ENCODE measurements around the gene FBXL4.
"Not testable (repeated sequence)": the region's sequence is repeated elsewhere in the genome, so short reads cannot be mapped to it uniquely, and the experiment has no call there.

FBXL4 gene

GRCh38 chr6:98931696-98932095 is 16.1 kb downstream of the FBXL4 start:
- Histone ChIP-seq H3K36me3 (ENCODE audit: control insufficient read depth, insufficient read depth, low read length) (no peaks in the 10 kb centered on the region), H3K9me3 (ENCODE audit: control insufficient read depth, low read length) (no peaks in the 10 kb centered on the region), H3K4me1 (ENCODE audit: control insufficient read depth, insufficient read depth, low read length) (peaks cover 9% of the 10 kb centered on the region), H3K27ac (ENCODE audit: insufficient read depth, low read depth, low read length, poor library complexity, severe bottlenecking) (no peak overlapping the region), H3K27me3 (ENCODE audit: control insufficient read depth, insufficient read depth, low read length, poor library complexity, severe bottlenecking) (no peaks in the 10 kb centered on the region), H3K4me3 (ENCODE audit: insufficient read depth, low read depth, low read length) (no peak overlapping the region)
- 91 to 96% methylated on average over 3 of the region's 3 CpGs for WGBS, 2 experiments

GRCh38 chr6:98929498-98930060 is 18.2 kb downstream of the FBXL4 start:
- WGBS, 2 experiments: 89 to 91% methylated on average over 2 of the region's 2 CpGs
- H3K36me3 ChIP-seq (ENCODE audit: control insufficient read depth, insufficient read depth, low read length): no peaks in the 10 kb centered on the region
- no peak overlapping the region for H3K4me3 ChIP-seq (ENCODE audit: insufficient read depth, low read depth, low read length)
- no peak overlapping the region for H3K27ac ChIP-seq (ENCODE audit: insufficient read depth, low read depth, low read length, poor library complexity, severe bottlenecking)
- peaks cover 9% of the 10 kb centered on the region for H3K4me1 ChIP-seq (ENCODE audit: control insufficient read depth, insufficient read depth, low read length)
- no peaks in the 10 kb centered on the region for H3K9me3 ChIP-seq (ENCODE audit: control insufficient read depth, low read length)
- no peaks in the 10 kb centered on the region for H3K27me3 ChIP-seq (ENCODE audit: control insufficient read depth, insufficient read depth, low read length, poor library complexity, severe bottlenecking)

GRCh38 chr6:98928688-98929087 is 19.1 kb downstream of the FBXL4 start:
- no peak overlapping the region for H3K27ac ChIP-seq (ENCODE audit: insufficient read depth, low read depth, low read length, poor library complexity, severe bottlenecking)
- peaks cover 9% of the 10 kb centered on the region for H3K4me1 ChIP-seq (ENCODE audit: control insufficient read depth, insufficient read depth, low read length)
- H3K27me3 ChIP-seq (ENCODE audit: control insufficient read depth, insufficient read depth, low read length, poor library complexity, severe bottlenecking): no peaks in the 10 kb centered on the region
- 99 to 100% methylated on average over 3 of the region's 3 CpGs for WGBS, 2 experiments
- H3K36me3 ChIP-seq (ENCODE audit: control insufficient read depth, insufficient read depth, low read length): no peaks in the 10 kb centered on the region
- H3K9me3 ChIP-seq (ENCODE audit: control insufficient read depth, low read length): no peaks in the 10 kb centered on the region
- no peak overlapping the region for H3K4me3 ChIP-seq (ENCODE audit: insufficient read depth, low read depth, low read length)

- Histone ChIP-seq H3K9me3 (ENCODE audit: control insufficient read depth, low read length) (no peaks in the 10 kb centered on the region), H3K27ac (ENCODE audit: insufficient read depth, low read depth, low read length, poor library complexity, severe bottlenecking) (no peak overlapping the region), H3K27me3 (ENCODE audit: control insufficient read depth, insufficient read depth, low read length, poor library complexity, severe bottlenecking) (no peaks in the 10 kb centered on the region), H3K36me3 (ENCODE audit: control insufficient read depth, insufficient read depth, low read length) (no peaks in the 10 kb centered on the region), H3K4me1 (ENCODE audit: control insufficient read depth, insufficient read depth, low read length) (peaks cover 4% of the 10 kb centered on the region), H3K4me3 (ENCODE audit: insufficient read depth, low read depth, low read length) (no peak overlapping the region)
Observed at GRCh38 chr6:98927534-98927933, 20.2 kb downstream of the FBXL4 start.

- Histone ChIP-seq H3K9me3 (ENCODE audit: control insufficient read depth, low read length) (no peaks in the 10 kb centered on the region), H3K36me3 (ENCODE audit: control insufficient read depth, insufficient read depth, low read length) (no peaks in the 10 kb centered on the region), H3K4me1 (ENCODE audit: control insufficient read depth, insufficient read depth, low read length) (no peaks in the 10 kb centered on the region), H3K27me3 (ENCODE audit: control insufficient read depth, insufficient read depth, low read length, poor library complexity, severe bottlenecking) (no peaks in the 10 kb centered on the region), H3K27ac (ENCODE audit: insufficient read depth, low read depth, low read length, poor library complexity, severe bottlenecking) (no peak overlapping the region), H3K4me3 (ENCODE audit: insufficient read depth, low read depth, low read length) (no peak overlapping the region)
- 68 to 71% methylated on average over 3 to 5 of the region's 5 CpGs for WGBS, 2 experiments
Observed at GRCh38 chr6:98925831-98926230, 21.9 kb downstream of the FBXL4 start.

GRCh38 chr6:98924647-98925046 is 23.1 kb downstream of the FBXL4 start:
- Histone ChIP-seq H3K4me1 (ENCODE audit: control insufficient read depth, insufficient read depth, low read length) (no peaks in the 10 kb centered on the region), H3K27me3 (ENCODE audit: control insufficient read depth, insufficient read depth, low read length, poor library complexity, severe bottlenecking) (no peaks in the 10 kb centered on the region), H3K9me3 (ENCODE audit: control insufficient read depth, low read length) (no peaks in the 10 kb centered on the region), H3K4me3 (ENCODE audit: insufficient read depth, low read depth, low read length) (no peak overlapping the region), H3K36me3 (ENCODE audit: control insufficient read depth, insufficient read depth, low read length) (no peaks in the 10 kb centered on the region), H3K27ac (ENCODE audit: insufficient read depth, low read depth, low read length, poor library complexity, severe bottlenecking) (no peak overlapping the region)
- 90 to 96% methylated on average over 5 of the region's 6 CpGs for WGBS, 2 experiments

GRCh38 chr6:98920904-98921431 is 26.8 kb downstream of the FBXL4 start:
- H3K27ac ChIP-seq (ENCODE audit: insufficient read depth, low read depth, low read length, poor library complexity, severe bottlenecking): no peak overlapping the region
- H3K27me3 ChIP-seq (ENCODE audit: control insufficient read depth, insufficient read depth, low read length, poor library complexity, severe bottlenecking): no peaks in the 10 kb centered on the region
- H3K9me3 ChIP-seq (ENCODE audit: control insufficient read depth, low read length): no peaks in the 10 kb centered on the region
- H3K4me1 ChIP-seq (ENCODE audit: control insufficient read depth, insufficient read depth, low read length): no peaks in the 10 kb centered on the region
- H3K36me3 ChIP-seq (ENCODE audit: control insufficient read depth, insufficient read depth, low read length): no peaks in the 10 kb centered on the region
- H3K4me3 ChIP-seq (ENCODE audit: insufficient read depth, low read depth, low read length): no peak overlapping the region

- not testable (repeated sequence) for H3K9me3 ChIP-seq (ENCODE audit: control insufficient read depth, low read length); H3K36me3 ChIP-seq (ENCODE audit: control insufficient read depth, insufficient read depth, low read length); H3K27me3 ChIP-seq (ENCODE audit: control insufficient read depth, insufficient read depth, low read length, poor library complexity, severe bottlenecking); H3K4me3 ChIP-seq (ENCODE audit: insufficient read depth, low read depth, low read length); H3K27ac ChIP-seq (ENCODE audit: insufficient read depth, low read depth, low read length, poor library complexity, severe bottlenecking); H3K4me1 ChIP-seq (ENCODE audit: control insufficient read depth, insufficient read depth, low read length)
- 94 to 96% methylated on average over 12 to 13 of the region's 13 CpGs for WGBS, 2 experiments
Observed at GRCh38 chr6:98910946-98911345, 36.8 kb downstream of the FBXL4 start.

GRCh38 chr6:98909236-98909635 is 38.5 kb downstream of the FBXL4 start:
- peaks cover 3% of the 10 kb centered on the region for H3K36me3 ChIP-seq (ENCODE audit: control insufficient read depth, insufficient read depth, low read length)

GRCh38 chr6:98906342-98906741 is 41.4 kb downstream of the FBXL4 start:
- H3K27me3 ChIP-seq (ENCODE audit: control insufficient read depth, insufficient read depth, low read length, poor library complexity, severe bottlenecking); H3K4me3 ChIP-seq (ENCODE audit: insufficient read depth, low read depth, low read length); H3K36me3 ChIP-seq (ENCODE audit: control insufficient read depth, insufficient read depth, low read length); H3K4me1 ChIP-seq (ENCODE audit: control insufficient read depth, insufficient read depth, low read length); H3K27ac ChIP-seq (ENCODE audit: insufficient read depth, low read depth, low read length, poor library complexity, severe bottlenecking); H3K9me3 ChIP-seq (ENCODE audit: control insufficient read depth, low read length): not testable (repeated sequence)
- 100% methylated on average over 1 of the region's 1 CpG; no CpG with 5 or more reads in 1 of the 2 experiments for WGBS, 2 experiments

More at GRCh38 chr6:98909236-98909635, 38.5 kb downstream of the FBXL4 start:
- H3K27ac ChIP-seq (ENCODE audit: insufficient read depth, low read depth, low read length, poor library complexity, severe bottlenecking): no peak overlapping the region
- no peak overlapping the region for H3K4me3 ChIP-seq (ENCODE audit: insufficient read depth, low read depth, low read length)
- no peaks in the 10 kb centered on the region for H3K27me3 ChIP-seq (ENCODE audit: control insufficient read depth, insufficient read depth, low read length, poor library complexity, severe bottlenecking)
- H3K9me3 ChIP-seq (ENCODE audit: control insufficient read depth, low read length): no peaks in the 10 kb centered on the region
- WGBS, 2 experiments: 90 to 95% methylated on average over 1 of the region's 1 CpG
- H3K4me1 ChIP-seq (ENCODE audit: control insufficient read depth, insufficient read depth, low read length): no peaks in the 10 kb centered on the region

- no peak overlapping the region for H3K4me3 ChIP-seq (ENCODE audit: insufficient read depth, low read depth, low read length)
- no peak overlapping the region for H3K27ac ChIP-seq (ENCODE audit: insufficient read depth, low read depth, low read length, poor library complexity, severe bottlenecking)
- H3K27me3 ChIP-seq (ENCODE audit: control insufficient read depth, insufficient read depth, low read length, poor library complexity, severe bottlenecking): no peaks in the 10 kb centered on the region
- H3K4me1 ChIP-seq (ENCODE audit: control insufficient read depth, insufficient read depth, low read length): no peaks in the 10 kb centered on the region
- 93 to 96% methylated on average over 4 of the region's 4 CpGs for WGBS, 2 experiments
- no peaks in the 10 kb centered on the region for H3K9me3 ChIP-seq (ENCODE audit: control insufficient read depth, low read length)
- H3K36me3 ChIP-seq (ENCODE audit: control insufficient read depth, insufficient read depth, low read length): peaks cover 3% of the 10 kb centered on the region
Observed at GRCh38 chr6:98905759-98906158, 42.0 kb downstream of the FBXL4 start.
